H1 (cell line): ENCODE data around the gene GID4. TPM values are rescaled to one million over a fixed set of nuclear protein-coding genes. Genes with fewer than 3 reads are reported as not detected.

Experiments
- ASH2L ChIP-seq: fragments of 200-600, 300-600 bp; sonication (generic); IDR thresholded peaks from one replicate; pipeline ENCODE4 v1.7.1; 2017; ENCODE audit warnings: low read length
- ATF3 ChIP-seq: IDR thresholded peaks from 2 replicates; pipeline ENCODE4 v1.6.1; 2011; ENCODE audit warnings: low read depth, mild to moderate bottlenecking, low read length; ENCODE audit not compliant: insufficient read depth
- BCL11A ChIP-seq, 2 experiments: IDR thresholded peaks; one replicate each; pipeline ENCODE4 v1.6.1; 2011; ENCODE audit warnings: low read depth in 2 of 2, low read length in 2 of 2, mild to moderate bottlenecking in 2 of 2
- CBX5 ChIP-seq: fragments of 300-800, 300-1000 bp; sonication (generic); IDR thresholded peaks from 2 replicates; pipeline ENCODE4 v1.7.1; 2016; ENCODE audit warnings: antibody characterized with exemption, low read length, low read depth
- CHD7 ChIP-seq: fragments of 300-600 bp; sonication (generic); IDR thresholded peaks from 2 replicates; pipeline ENCODE4 v1.7.1; 2012; ENCODE audit warnings: low read length, moderate library complexity, mild to moderate bottlenecking, inconsistent platforms; ENCODE audit not compliant: insufficient replicate concordance
- GABPA ChIP-seq: IDR thresholded peaks from 2 replicates; pipeline ENCODE4 v1.6.1; 2011; ENCODE audit warnings: mild to moderate bottlenecking, low read length, moderate library complexity, borderline replicate concordance; ENCODE audit not compliant: insufficient read depth
- SIN3A ChIP-seq, 2 experiments: IDR thresholded peaks in 1 of 2; conservative IDR thresholded peaks in 1 of 2; 2 replicates each; pipeline ENCODE4 v1.6.1; 2011 to 2012; ENCODE audit warnings: low read length in 2 of 2, improper control_type of control experiment in 1 of 2, low read depth in 1 of 2, mild to moderate bottlenecking in 1 of 2
- polyA plus RNA-seq, 7 experiments: library from polyadenylated mRNA; depleted of rRNA in 3 of 7; stranded (reverse) in 5 of 7; unstranded in 2 of 7; fragments of >200 nt in 5 of 7; fragments of 200-250 nt in 2 of 7; gene quantifications; 1 replicate in 5 of 7; 2 replicates in 1 of 7; 4 replicates in 1 of 7; pipeline versions ENCODE4 v1.2.1 to v1.2.3, GENCODE V29; 2011 to 2013; ENCODE audit warnings: missing spikeins in 2 of 7, mixed read lengths in 2 of 7
- total RNA-seq: library from RNA; stranded (reverse); fragmentation: NEBNext Ultra II Directional; extraction: Animal tissue kit (Norgen Biotek cat#: 25700); gene quantifications from 2 replicates; pipeline ENCODE4 v1.2.1, GENCODE V29; 2021
- TF ChIP-seq, protein P1 (sequence below): IDR thresholded peaks from 2 replicates; pipeline ENCODE4 v1.6.1; 2012; ENCODE audit warnings: inconsistent platforms

GID4 gene
- total and polyA plus RNA-seq, 2 of the 8 experiments (the other 6 are each of a cell fraction or from before 2014, with no cell fraction given): 5.6 to 15.0 TPM

- TF ChIP-seq SIN3A (conservative IDR thresholded peaks at IDR 0.05 in 1 of 2, IDR thresholded peaks at IDR 0.05 in 1 of 2; ENCODE audit: low read depth in 1 of 2, low read length in 2 of 2) (no peak), ATF3 (no peak), ASH2L (no peak), CBX5 (no peak), GABPA (no peak), CHD7 (no peak), BCL11A (IDR thresholded peaks at IDR 0.05; ENCODE audit: low read depth in 2 of 2, low read length in 2 of 2) (no peak)
- TF ChIP-seq, protein P1, sequence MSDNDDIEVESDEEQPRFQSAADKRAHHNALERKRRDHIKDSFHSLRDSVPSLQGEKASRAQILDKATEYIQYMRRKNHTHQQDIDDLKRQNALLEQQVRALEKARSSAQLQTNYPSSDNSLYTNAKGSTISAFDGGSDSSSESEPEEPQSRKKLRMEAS: no peak
Measured at GRCh38 chr17:18028952-18029540, 10.2 kb upstream of the GID4 start (continued).
